ENCODE measurements around the gene PIK3CG. TPM values are rescaled to one million over a fixed set of nuclear protein-coding genes. Genes with fewer than 3 reads are reported as not detected.

The PIK3CG gene
- total and polyA plus RNA-seq, 9 donors, result 0.31 to 4.9 (median 2.3) TPM

GRCh38 chr7:106836816-106837215, 28.3 kb upstream of the PIK3CG start:
- H3K9me3 ChIP-seq, result no peaks in the 10 kb centered on the region
- intact Hi-C loops (cut with DNase I), result no loop called here
- H3K4me1 ChIP-seq (ENCODE audit: insufficient read depth), result no peaks in the 10 kb centered on the region
- 78 to 94% (median 86%) methylated on average over 2 of the region's 2 CpGs for WGBS, 3 donors
- H3K36me3 ChIP-seq, result no peaks in the 10 kb centered on the region
- DNase-seq, result no peak
- no peak overlapping the region for H3K4me3 ChIP-seq
- TF ChIP-seq CTCF (IDR thresholded peaks at IDR 0.05) (no peak), POLR2A (IDR thresholded peaks at IDR 0.05) (no peak), EP300 (IDR thresholded peaks at IDR 0.05) (no peak)
- H3K27ac ChIP-seq, result no peak overlapping the region
- no peaks in the 10 kb centered on the region for H3K27me3 ChIP-seq

GRCh38 chr7:106839511-106839910, 25.6 kb upstream of the PIK3CG start:
- intact Hi-C loops (cut with DNase I), result no loop called here
- no peak for DNase-seq
- no peaks in the 10 kb centered on the region for H3K36me3 ChIP-seq
- 91 to 93% (median 91%) methylated on average over 2 of the region's 2 CpGs for WGBS, 3 donors
- TF ChIP-seq CTCF (IDR thresholded peaks at IDR 0.05) (no peak), EP300 (IDR thresholded peaks at IDR 0.05) (no peak), POLR2A (IDR thresholded peaks at IDR 0.05) (no peak)
- no peak overlapping the region for H3K27ac ChIP-seq
- H3K4me3 ChIP-seq, result no peak overlapping the region
- no peaks in the 10 kb centered on the region for H3K4me1 ChIP-seq (ENCODE audit: insufficient read depth)
- peaks cover 0 to 3% of the 10 kb centered on the region in 2 donors for H3K9me3 ChIP-seq
- no peaks in the 10 kb centered on the region for H3K27me3 ChIP-seq

- TF ChIP-seq EP300 (IDR thresholded peaks at IDR 0.05), result no peak
- TF ChIP-seq POLR2A (IDR thresholded peaks at IDR 0.05), result no peak
- no peak for TF ChIP-seq CTCF (IDR thresholded peaks at IDR 0.05)
- intact Hi-C loops (cut with DNase I), result no loop called here
- Histone ChIP-seq H3K9me3 (peaks cover 0 to 3% of the 10 kb centered on the region in 2 donors), H3K4me1 (ENCODE audit: insufficient read depth) (no peaks in the 10 kb centered on the region), H3K4me3 (no peak overlapping the region), H3K27ac (no peak overlapping the region), H3K36me3 (no peaks in the 10 kb centered on the region), H3K27me3 (no peaks in the 10 kb centered on the region)
- WGBS, 3 donors, result 0 to 7% (median 7%) methylated on average over 1 of the region's 1 CpG
- no peak for DNase-seq
These were observed 24.7 kb upstream of the PIK3CG start for GRCh38 chr7:106840342-106840741.

GRCh38 chr7:106841896-106842390, 23.1 kb upstream of the PIK3CG start:
- no peak overlapping the region for H3K27ac ChIP-seq
- H3K27me3 ChIP-seq, result no peaks in the 10 kb centered on the region
- H3K9me3 ChIP-seq, result peaks cover 0 to 3% of the 10 kb centered on the region in 2 donors
- DNase-seq, result no peak
- TF ChIP-seq EP300 (IDR thresholded peaks at IDR 0.05) (no peak), POLR2A (IDR thresholded peaks at IDR 0.05) (no peak), CTCF (IDR thresholded peaks at IDR 0.05) (no peak)
- intact Hi-C loops (cut with DNase I), result no loop called here
- H3K36me3 ChIP-seq, result no peaks in the 10 kb centered on the region
- H3K4me1 ChIP-seq (ENCODE audit: insufficient read depth), result no peaks in the 10 kb centered on the region
- no peak overlapping the region for H3K4me3 ChIP-seq
